RWPE2 (cell line): Measurements from ENCODE around the gene SOWAHA.
A peak's percentile ranks its signal among the peaks of the same experiment; 100 is the strongest.

Source experiments
- ATAC-seq: fragments of 200-7000 bp; cut with Tn5 transposase; 3 replicates; pipeline ENCODE4 v1.9.1; 2021; ENCODE audit warnings: low read depth
- DNase-seq: peaks from one replicate; pipeline ENCODE4 v3.0.0-alpha.2; 2020; ENCODE audit warnings: low spot score
- H3K27ac ChIP-seq: fragments of 450-650 bp; 2 replicates; pipeline ENCODE4 v1.5.1; 2017; ENCODE audit warnings: mild to moderate bottlenecking; ENCODE audit not compliant: poor library complexity, severe bottlenecking
- H3K27me3 ChIP-seq: fragments of 250-450 bp; sonication (Bioruptor Pico); 2 replicates; pipeline ENCODE4 v1.5.1; 2021; ENCODE audit warnings: mild to moderate bottlenecking, moderate library complexity; ENCODE audit not compliant: insufficient read depth, poor library complexity, severe bottlenecking
- H3K36me3 ChIP-seq: fragments of 250-450 bp; sonication (Bioruptor Pico); 2 replicates; pipeline ENCODE4 v1.5.1; 2020; ENCODE audit warnings: low read depth, mild to moderate bottlenecking, moderate library complexity
- H3K4me1 ChIP-seq: fragments of 250-450 bp; sonication (Bioruptor Pico); 2 replicates; pipeline ENCODE4 v1.5.1; 2021; ENCODE audit warnings: mild to moderate bottlenecking, moderate library complexity; ENCODE audit not compliant: insufficient read depth, poor library complexity, severe bottlenecking
- H3K4me3 ChIP-seq: fragments of 250-450 bp; sonication (Bioruptor Pico); 2 replicates; pipeline ENCODE4 v1.5.1; 2021; ENCODE audit warnings: mild to moderate bottlenecking, moderate library complexity; ENCODE audit not compliant: severe bottlenecking
- H3K9me3 ChIP-seq: fragments of 250-450 bp; sonication (Bioruptor Pico); 2 replicates; pipeline ENCODE4 v1.5.1; 2021; ENCODE audit warnings: mild to moderate bottlenecking, moderate library complexity; ENCODE audit not compliant: severe bottlenecking
- CTCF ChIP-seq: fragments of 450-650 bp; IDR thresholded peaks from one replicate; pipeline ENCODE4 v1.5.1; 2017; ENCODE audit warnings: mild to moderate bottlenecking, moderate library complexity; ENCODE audit not compliant: poor library complexity, severe bottlenecking

Gene SOWAHA

GRCh38 chr5:132825834-132826391, 12.8 kb downstream of the SOWAHA start:
- Histone ChIP-seq H3K9me3 (no peaks in the 10 kb centered on the region), H3K27ac (no peak overlapping the region), H3K36me3 (no peaks in the 10 kb centered on the region), H3K4me3 (no peak overlapping the region), H3K4me1 (no peaks in the 10 kb centered on the region), H3K27me3 (no peaks in the 10 kb centered on the region)
- no peak for DNase-seq
- TF ChIP-seq CTCF = no peak
- no peak for ATAC-seq

- H3K4me3 ChIP-seq = no peak overlapping the region
- DNase-seq (no peak), ATAC-seq (no peak)
- no peaks in the 10 kb centered on the region for H3K27me3 ChIP-seq
- no peak for TF ChIP-seq CTCF
- H3K4me1 ChIP-seq = no peaks in the 10 kb centered on the region
- H3K9me3 ChIP-seq = no peaks in the 10 kb centered on the region
- no peaks in the 10 kb centered on the region for H3K36me3 ChIP-seq
- no peak overlapping the region for H3K27ac ChIP-seq
Observed at GRCh38 chr5:132826424-132827082, 13.5 kb downstream of the SOWAHA start.

GRCh38 chr5:132827943-132828673, 15.0 kb downstream of the SOWAHA start:
- H3K36me3 ChIP-seq = no peaks in the 10 kb centered on the region
- no peak overlapping the region for H3K4me3 ChIP-seq
- no peak for DNase-seq
- TF ChIP-seq CTCF = no peak
- ATAC-seq = no peak
- H3K27ac ChIP-seq = no peak overlapping the region
- H3K4me1 ChIP-seq = no peaks in the 10 kb centered on the region
- H3K27me3 ChIP-seq = no peaks in the 10 kb centered on the region
- no peaks in the 10 kb centered on the region for H3K9me3 ChIP-seq

GRCh38 chr5:132828846-132829494, 15.9 kb downstream of the SOWAHA start:
- Histone ChIP-seq H3K36me3 (no peaks in the 10 kb centered on the region), H3K4me3 (peak overlapping the region; percentile 74), H3K27ac (no peak overlapping the region), H3K27me3 (no peaks in the 10 kb centered on the region), H3K9me3 (no peaks in the 10 kb centered on the region), H3K4me1 (no peaks in the 10 kb centered on the region)
- no peak for ATAC-seq
- no peak for TF ChIP-seq CTCF
- no peak for DNase-seq
